Parathyroid adenoma (tissue), 2 donors: ENCODE data around the gene CEP170B.

Experiments
- H2AFZ ChIP-seq: fragments of 300-600 bp; sonication (generic); one replicate; pipeline ENCODE4 v1.7.0; 2017; ENCODE audit warnings: antibody characterized with exemption, mild to moderate bottlenecking
- H3K27ac ChIP-seq: fragments of 300-600 bp; sonication (generic); one replicate; pipeline ENCODE4 v1.7.0; 2017
- H3K27me3 ChIP-seq: fragments of 300-600 bp; sonication (generic); one replicate; pipeline ENCODE4 v1.7.0; 2017; ENCODE audit warnings: low read length; ENCODE audit not compliant: control insufficient read depth, insufficient read depth
- H3K36me3 ChIP-seq: fragments of 300-600 bp; sonication (generic); one replicate; pipeline ENCODE4 v1.7.0; 2017; ENCODE audit warnings: low read length; ENCODE audit not compliant: control insufficient read depth, insufficient read depth
- H3K4me1 ChIP-seq: fragments of 300-600 bp; sonication (generic); one replicate; pipeline ENCODE4 v1.7.0; 2017; ENCODE audit warnings: control low read depth
- H3K4me2 ChIP-seq: fragments of 300-600 bp; sonication (generic); one replicate; pipeline ENCODE4 v1.7.0; 2017; ENCODE audit warnings: low read length
- H3K4me3 ChIP-seq: fragments of 300-600 bp; sonication (generic); one replicate; pipeline ENCODE4 v1.7.0; 2017; ENCODE audit warnings: low read depth, low read length
- H3K79me2 ChIP-seq: fragments of 300-600 bp; sonication (generic); one replicate; pipeline ENCODE4 v1.7.0; 2017; ENCODE audit warnings: control low read depth
- H3K9ac ChIP-seq: fragments of 300-600 bp; sonication (generic); one replicate; pipeline ENCODE4 v1.7.0; 2017; ENCODE audit warnings: mild to moderate bottlenecking
- H3K9me3 ChIP-seq: fragments of 300-600 bp; sonication (generic); one replicate; pipeline ENCODE4 v1.7.0; 2017; ENCODE audit warnings: low read length; ENCODE audit not compliant: control insufficient read depth
- CTCF ChIP-seq: fragments of 300-600 bp; sonication (generic); IDR thresholded peaks from one replicate; pipeline ENCODE4 v1.7.0; 2017; ENCODE audit warnings: antibody characterized with exemption, mild to moderate bottlenecking
- donor health status: primary hyperparathyroidism.

The CEP170B gene

DNA sequence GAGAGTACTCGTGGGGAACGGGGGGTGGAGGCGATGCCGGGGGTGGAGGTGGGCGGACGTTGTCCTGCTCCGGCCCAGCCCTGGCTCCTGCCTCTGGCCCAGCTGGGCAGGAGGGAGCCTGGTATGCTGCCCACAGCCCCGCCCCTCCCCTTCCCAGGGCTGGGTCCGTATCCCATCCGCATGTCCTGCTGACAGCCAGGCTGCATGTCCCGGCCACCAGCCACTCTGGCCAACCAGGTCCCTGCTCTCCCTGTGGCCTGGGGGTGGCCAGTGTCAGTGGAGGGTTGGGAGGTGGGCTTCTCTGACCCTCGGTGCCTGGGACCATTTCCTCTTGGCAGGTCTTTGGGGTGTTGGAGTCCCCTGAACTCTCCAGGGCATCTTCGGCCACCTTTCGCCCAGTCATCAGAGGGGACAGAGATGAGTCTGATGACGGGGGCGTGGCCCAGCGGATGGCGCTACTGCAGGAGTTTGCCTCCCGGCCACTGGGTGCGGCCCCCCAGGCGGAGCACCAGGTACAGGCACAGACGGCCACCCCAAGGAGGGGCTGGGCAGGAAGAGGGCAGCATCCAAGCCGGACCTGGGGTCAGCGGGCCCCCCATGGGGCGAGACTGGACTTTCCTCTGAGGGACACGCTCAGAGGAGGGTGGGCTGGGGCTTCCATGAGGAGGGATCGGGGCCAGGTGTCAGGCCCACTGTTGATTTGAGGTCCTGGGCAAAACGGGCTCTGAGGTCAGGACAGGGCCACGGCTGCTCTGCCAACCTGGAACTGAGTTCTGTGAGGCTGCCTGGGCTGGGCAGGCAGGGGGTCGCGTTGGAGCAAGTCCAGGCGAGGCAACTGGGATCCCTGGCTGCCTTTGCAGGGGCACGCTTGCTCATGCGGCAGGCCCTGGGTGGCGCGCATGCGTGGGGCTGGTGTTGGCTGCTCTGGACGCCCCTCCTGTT, 20.2 kb downstream of the CEP170B start:
- TF ChIP-seq CTCF: no peak
- Histone ChIP-seq H3K9me3 (no peaks in the 10 kb centered on the region), H3K27me3 (no peaks in the 10 kb centered on the region), H3K79me2 (no peaks in the 10 kb centered on the region), H3K4me1 (no peaks in the 10 kb centered on the region), H3K9ac (no peak overlapping the region), H2AFZ (no peak overlapping the region), H3K4me3 (no peak overlapping the region), H3K27ac (no peak overlapping the region), H3K4me2 (no peak overlapping the region), H3K36me3 (no peaks in the 10 kb centered on the region)

DNA sequence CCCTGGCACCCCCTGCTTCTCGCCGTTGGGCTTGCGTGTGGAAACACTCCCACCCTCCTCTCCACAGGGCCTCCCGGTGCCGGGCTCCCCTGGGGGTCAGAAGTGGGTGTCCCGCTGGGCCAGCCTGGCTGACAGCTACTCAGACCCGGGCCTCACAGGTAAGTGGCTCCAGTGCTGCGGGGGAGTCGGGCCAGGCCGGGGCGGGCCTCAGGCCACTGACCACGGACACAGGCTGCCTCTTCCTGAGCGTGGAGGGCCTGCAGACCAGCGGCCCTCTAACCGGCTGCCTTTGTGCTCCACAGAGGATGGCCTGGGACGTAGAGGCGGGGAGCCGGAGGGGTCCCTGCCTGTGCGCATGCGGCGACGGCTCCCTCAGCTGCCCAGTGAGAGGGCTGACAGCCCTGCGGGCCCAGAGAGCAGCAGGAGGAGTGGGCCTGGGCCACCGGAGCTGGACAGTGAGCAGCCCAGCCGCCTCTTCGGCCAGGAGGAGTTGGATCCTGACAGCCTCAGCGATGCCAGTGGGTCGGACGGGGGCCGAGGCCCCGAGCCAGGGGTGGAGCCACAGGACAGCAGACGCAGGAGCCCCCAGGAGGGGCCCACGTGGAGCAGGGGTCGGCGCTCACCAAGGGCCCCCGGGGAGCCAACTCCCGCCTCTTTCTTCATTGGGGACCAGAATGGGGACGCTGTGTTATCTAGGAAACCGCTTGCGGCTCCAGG, 21.1 kb downstream of the CEP170B start:
- H3K27ac ChIP-seq: no peak overlapping the region
- no peaks in the 10 kb centered on the region for H3K4me1 ChIP-seq
- no peaks in the 10 kb centered on the region for H3K36me3 ChIP-seq
- H3K27me3 ChIP-seq: no peaks in the 10 kb centered on the region
- H3K4me2 ChIP-seq: no peak overlapping the region
- no peaks in the 10 kb centered on the region for H3K79me2 ChIP-seq
- TF ChIP-seq CTCF: no peak
- H3K9ac ChIP-seq: no peak overlapping the region
- H3K4me3 ChIP-seq: no peak overlapping the region
- H2AFZ ChIP-seq: no peak overlapping the region
- H3K9me3 ChIP-seq: no peaks in the 10 kb centered on the region

GRCh38 chr14:104886690-104887622, 21.9 kb downstream of the CEP170B start:
- H3K9ac ChIP-seq: no peak overlapping the region
- no peak overlapping the region for H2AFZ ChIP-seq
- H3K27ac ChIP-seq: no peak overlapping the region
- H3K79me2 ChIP-seq: no peaks in the 10 kb centered on the region
- no peaks in the 10 kb centered on the region for H3K36me3 ChIP-seq
- no peaks in the 10 kb centered on the region for H3K9me3 ChIP-seq
- no peak overlapping the region for H3K4me2 ChIP-seq
- H3K4me3 ChIP-seq: no peak overlapping the region
- H3K27me3 ChIP-seq: no peaks in the 10 kb centered on the region
- TF ChIP-seq CTCF: no peak
- H3K4me1 ChIP-seq: no peaks in the 10 kb centered on the region

DNA sequence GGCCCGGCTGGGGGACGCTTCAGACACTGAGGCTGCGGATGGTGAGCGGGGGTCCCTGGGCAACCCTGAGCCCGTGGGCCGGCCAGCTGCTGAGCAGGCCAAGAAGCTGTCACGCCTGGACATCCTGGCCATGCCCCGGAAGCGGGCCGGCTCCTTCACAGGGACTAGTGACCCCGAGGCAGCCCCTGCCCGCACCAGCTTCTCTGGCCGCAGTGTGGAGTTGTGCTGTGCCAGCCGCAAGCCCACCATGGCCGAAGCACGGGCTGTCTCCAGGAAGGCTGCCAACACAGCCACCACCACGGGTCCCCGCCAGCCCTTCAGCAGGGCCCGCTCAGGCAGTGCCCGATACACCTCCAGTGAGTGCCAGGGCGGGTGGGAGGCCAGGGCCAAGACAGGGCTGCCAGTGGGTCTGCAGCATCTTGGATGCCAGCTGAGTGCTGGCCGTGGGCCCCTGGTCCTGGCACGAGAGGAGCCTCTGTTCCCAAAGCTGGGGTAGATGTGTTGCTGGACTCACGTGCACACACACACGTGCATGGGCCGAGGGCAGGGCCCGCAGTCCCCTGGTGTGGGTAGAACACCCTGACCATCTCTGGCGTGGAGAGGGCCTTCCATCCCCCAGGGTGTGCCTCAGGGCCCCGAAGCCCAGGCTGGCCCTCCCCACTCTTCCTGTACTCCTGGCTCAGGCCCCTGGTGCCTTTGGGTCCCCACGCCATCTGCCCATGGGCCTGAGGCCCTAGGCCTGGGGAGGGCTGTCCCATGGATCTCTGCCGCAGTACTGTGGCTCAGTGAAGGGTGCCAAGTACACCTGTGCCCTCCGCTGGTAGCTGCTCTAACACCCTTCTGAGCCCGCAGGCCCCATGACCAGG, 22.8 kb downstream of the CEP170B start:
- Histone ChIP-seq H3K27ac (no peak overlapping the region), H3K79me2 (no peaks in the 10 kb centered on the region), H2AFZ (no peak overlapping the region), H3K27me3 (no peaks in the 10 kb centered on the region), H3K36me3 (no peaks in the 10 kb centered on the region), H3K9me3 (no peaks in the 10 kb centered on the region), H3K4me2 (no peak overlapping the region), H3K4me3 (no peak overlapping the region), H3K9ac (no peak overlapping the region), H3K4me1 (no peaks in the 10 kb centered on the region)
- TF ChIP-seq CTCF: no peak
